ENCODE measurements around the gene TMEM107.

DNA sequence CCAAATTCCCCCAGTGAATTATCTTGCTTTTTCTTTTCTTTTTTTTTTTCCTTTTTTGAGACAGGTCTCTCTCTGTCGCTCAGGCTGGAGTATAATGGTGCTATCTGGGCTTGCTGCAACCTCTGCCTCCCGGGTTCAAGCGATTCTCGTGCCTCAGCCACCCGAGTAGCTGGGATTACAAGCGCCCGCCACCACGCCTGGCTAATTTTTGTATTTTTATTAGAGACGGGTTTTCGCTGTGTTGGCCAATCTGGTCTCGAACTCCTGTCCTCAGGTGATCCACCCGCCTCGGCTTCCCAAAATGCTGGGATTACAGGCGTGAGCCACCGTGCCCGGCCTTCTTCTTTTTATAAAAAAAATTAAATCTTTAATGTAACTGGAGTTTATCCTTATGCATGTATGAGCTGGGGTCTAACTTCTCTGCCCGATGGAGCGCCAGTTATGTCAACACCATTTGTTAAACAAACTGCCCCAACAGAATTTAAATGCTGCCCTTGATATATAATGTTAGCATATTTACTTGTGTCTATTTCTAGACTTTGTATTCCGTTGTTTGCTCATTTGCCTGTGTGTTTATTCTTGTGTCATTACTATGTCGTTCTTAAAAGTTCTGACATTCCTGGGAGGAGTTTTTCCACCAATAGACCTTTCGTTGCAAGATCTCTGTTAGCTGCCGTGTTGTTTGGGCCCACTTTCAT, 34.7 kb upstream of the TMEM107 start:
- no peak for TF ChIP-seq EP300 (IDR thresholded peaks at IDR 0.05; ENCODE audit: borderline replicate concordance in 1 of 2, control insufficient read depth in 1 of 2, low read depth in 2 of 2, low read length in 2 of 2)
- no peak for TF ChIP-seq POLR2A (IDR thresholded peaks at IDR 0.05; ENCODE audit: low read depth, low read length)
- TF ChIP-seq CBFB (IDR thresholded peaks at IDR 0.05; ENCODE audit: low read depth): no peak
- TF ChIP-seq POLR2AphosphoS5 (IDR thresholded peaks at IDR 0.05; ENCODE audit: low read length): no peak
- no peak for TF ChIP-seq HDAC2 (IDR thresholded peaks at IDR 0.05)
- TF ChIP-seq CBX3 (IDR thresholded peaks at IDR 0.05; ENCODE audit: borderline replicate concordance, low read depth): no peak
